Measurements from ENCODE around the gene B3GNT4. TPM values are rescaled to one million over a fixed set of nuclear protein-coding genes. Genes with fewer than 3 reads are reported as not detected.

B3GNT4 gene
- total and polyA plus RNA-seq, 8 donors, result 0.58 to 0.81 (median 0.62) TPM; not detected in 4

DNA sequence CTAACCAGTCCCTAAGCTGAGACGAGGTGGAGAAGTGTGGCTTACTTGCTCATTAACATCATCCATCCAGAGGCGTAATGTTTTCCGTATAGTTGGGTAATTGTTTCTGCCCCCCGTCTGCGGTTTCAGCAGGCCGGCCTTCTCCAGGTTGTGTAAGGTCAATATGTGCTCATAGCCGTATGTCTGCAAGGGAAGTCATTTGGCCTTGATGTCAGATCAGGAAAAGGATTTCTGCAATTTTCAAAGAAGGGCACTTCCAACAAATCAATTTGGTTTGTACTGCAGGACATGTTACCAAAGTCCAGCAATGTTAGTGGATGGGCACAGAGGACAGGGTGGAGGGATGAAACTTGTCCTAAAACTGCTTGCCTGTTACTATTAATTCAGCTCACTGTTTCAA, 32.2 kb downstream of the B3GNT4 start:
- TF ChIP-seq, protein P1, sequence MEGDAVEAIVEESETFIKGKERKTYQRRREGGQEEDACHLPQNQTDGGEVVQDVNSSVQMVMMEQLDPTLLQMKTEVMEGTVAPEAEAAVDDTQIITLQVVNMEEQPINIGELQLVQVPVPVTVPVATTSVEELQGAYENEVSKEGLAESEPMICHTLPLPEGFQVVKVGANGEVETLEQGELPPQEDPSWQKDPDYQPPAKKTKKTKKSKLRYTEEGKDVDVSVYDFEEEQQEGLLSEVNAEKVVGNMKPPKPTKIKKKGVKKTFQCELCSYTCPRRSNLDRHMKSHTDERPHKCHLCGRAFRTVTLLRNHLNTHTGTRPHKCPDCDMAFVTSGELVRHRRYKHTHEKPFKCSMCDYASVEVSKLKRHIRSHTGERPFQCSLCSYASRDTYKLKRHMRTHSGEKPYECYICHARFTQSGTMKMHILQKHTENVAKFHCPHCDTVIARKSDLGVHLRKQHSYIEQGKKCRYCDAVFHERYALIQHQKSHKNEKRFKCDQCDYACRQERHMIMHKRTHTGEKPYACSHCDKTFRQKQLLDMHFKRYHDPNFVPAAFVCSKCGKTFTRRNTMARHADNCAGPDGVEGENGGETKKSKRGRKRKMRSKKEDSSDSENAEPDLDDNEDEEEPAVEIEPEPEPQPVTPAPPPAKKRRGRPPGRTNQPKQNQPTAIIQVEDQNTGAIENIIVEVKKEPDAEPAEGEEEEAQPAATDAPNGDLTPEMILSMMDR (IDR thresholded peaks at IDR 0.05), result no peak
- TF ChIP-seq POLR2A (IDR thresholded peaks at IDR 0.05), result no peak
- no peak for TF ChIP-seq EP300 (IDR thresholded peaks at IDR 0.05)
- no peak for TF ChIP-seq POLR2AphosphoS5 (IDR thresholded peaks at IDR 0.05)
- Histone ChIP-seq H3K4me3 (no peak overlapping the region), H3K36me3 (peaks cover 51 to 97% (median 92%) of the 10 kb centered on the region in 4 donors), H3K9me3 (no peaks in the 10 kb centered on the region), H3K4me1 (no peaks in the 10 kb centered on the region), H3K27me3 (no peaks in the 10 kb centered on the region), H3K27ac (no peak overlapping the region)
- intact Hi-C loops (cut with DNase I; ENCODE audit: low total_unique reads), result no loop called here
- DNase-seq, result no peak
- 79 to 92% (median 88%) methylated on average over 7 of the region's 7 CpGs for WGBS, 5 donors

DNA sequence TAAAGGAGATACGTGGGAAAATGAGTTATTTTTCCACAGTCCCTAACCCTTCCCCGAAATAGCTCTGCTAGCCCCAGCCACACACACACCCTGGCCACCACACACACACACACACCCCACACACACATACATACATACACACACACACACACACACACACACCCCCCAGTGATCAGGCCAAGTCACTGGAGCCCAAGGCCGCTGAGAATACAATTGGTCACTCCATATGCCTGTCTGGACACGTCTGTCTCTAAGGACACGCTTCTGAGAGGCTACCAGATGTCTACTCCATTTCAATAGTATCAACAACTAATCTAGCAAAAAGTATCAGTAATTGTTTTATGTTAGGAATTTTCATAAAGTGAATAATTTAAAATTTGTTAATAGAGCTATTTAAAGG, 35.4 kb downstream of the B3GNT4 start:
- Histone ChIP-seq H3K27ac (no peak overlapping the region), H3K27me3 (no peaks in the 10 kb centered on the region), H3K4me1 (no peaks in the 10 kb centered on the region), H3K4me3 (no peak overlapping the region), H3K36me3 (peaks cover 26 to 97% (median 92%) of the 10 kb centered on the region in 4 donors), H3K9me3 (no peaks in the 10 kb centered on the region)
- WGBS, 5 donors, result 90 to 97% (median 95%) methylated on average over 5 of the region's 5 CpGs
- DNase-seq, result no peak
- intact Hi-C loops (cut with DNase I; ENCODE audit: low total_unique reads), result no loop called here
- no peak for TF ChIP-seq POLR2AphosphoS5 (IDR thresholded peaks at IDR 0.05)
- TF ChIP-seq POLR2A (IDR thresholded peaks at IDR 0.05), result no peak
- TF ChIP-seq, protein P1 (IDR thresholded peaks at IDR 0.05), result no peak
- no peak for TF ChIP-seq EP300 (IDR thresholded peaks at IDR 0.05)

DNA sequence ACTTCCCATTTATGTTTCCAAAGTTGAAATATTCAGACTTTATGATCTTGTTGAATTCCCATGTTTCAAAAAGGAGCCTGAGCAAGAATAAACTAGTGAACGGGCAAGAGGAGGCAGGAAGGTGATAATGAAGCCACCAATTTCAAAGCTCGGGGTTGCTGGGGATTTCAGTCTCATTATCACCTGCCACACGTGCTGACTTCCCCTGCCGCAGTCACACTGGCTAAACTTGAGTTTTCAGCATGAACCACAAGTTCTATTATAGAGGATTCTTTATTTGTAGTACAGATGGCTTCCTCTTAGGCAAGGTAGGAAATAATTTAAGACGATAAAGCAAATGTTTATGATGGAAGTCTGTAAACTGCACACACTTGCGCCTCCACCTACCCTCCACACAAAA, 40.5 kb downstream of the B3GNT4 start:
- WGBS, 5 donors, result 74 to 83% (median 78%) methylated on average over 6 of the region's 6 CpGs
- Histone ChIP-seq H3K9me3 (no peaks in the 10 kb centered on the region), H3K4me1 (no peaks in the 10 kb centered on the region), H3K27ac (no peak overlapping the region), H3K27me3 (no peaks in the 10 kb centered on the region), H3K36me3 (peaks cover 10 to 87% (median 77%) of the 10 kb centered on the region in 4 donors), H3K4me3 (no peak overlapping the region)
- no peak for DNase-seq
- intact Hi-C loops (cut with DNase I; ENCODE audit: low total_unique reads), result no loop called here
- TF ChIP-seq POLR2AphosphoS5 (IDR thresholded peaks at IDR 0.05) (no peak), POLR2A (IDR thresholded peaks at IDR 0.05) (no peak), EP300 (IDR thresholded peaks at IDR 0.05) (no peak)
- TF ChIP-seq, protein P1 (IDR thresholded peaks at IDR 0.05), result no peak

DNA sequence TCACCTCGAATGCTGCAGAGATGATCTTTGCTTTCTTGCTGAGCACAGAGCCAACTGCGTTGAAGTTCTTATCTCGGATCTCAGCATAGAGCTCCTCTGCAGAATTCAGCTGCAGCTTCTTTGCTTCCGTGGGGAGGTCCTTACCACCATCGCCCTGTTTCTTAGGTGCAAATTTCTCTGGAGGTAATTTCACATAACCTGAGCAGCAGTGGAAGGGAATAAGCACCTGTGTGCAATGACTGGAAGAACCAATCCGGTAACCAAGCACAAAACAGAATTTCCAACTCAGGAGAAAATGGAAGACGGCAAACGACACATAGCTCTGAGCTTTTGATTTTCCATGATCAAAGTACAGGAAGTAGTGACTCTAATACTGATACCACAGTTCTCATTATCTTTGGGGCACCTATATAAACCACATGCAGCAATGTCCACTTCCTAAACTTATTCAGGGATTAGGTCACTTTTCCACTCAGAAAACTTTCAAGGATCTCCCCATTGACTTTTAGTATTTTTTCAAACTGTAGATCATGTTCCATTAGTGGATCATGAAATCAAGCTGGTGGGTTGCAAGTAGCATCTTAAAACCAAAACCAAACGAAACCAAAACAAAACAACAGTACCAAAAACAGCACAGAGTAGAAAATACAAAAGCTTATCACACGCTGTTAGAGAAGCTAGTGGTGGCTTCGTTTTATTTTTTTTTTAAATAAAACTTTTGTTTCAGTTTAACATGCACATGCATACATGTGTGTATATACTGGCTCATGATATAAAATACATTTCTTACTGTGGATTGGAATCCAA, 41.3 kb downstream of the B3GNT4 start:
- Histone ChIP-seq H3K4me3 (no peak overlapping the region), H3K4me1 (no peaks in the 10 kb centered on the region), H3K27me3 (no peaks in the 10 kb centered on the region), H3K9me3 (no peaks in the 10 kb centered on the region), H3K36me3 (peaks cover 18 to 87% (median 79%) of the 10 kb centered on the region in 4 donors), H3K27ac (peak overlapping the region in 2 of 5 donors; percentile 2 to 14)
- intact Hi-C loops (cut with DNase I; ENCODE audit: low total_unique reads), result no loop called here
- 71 to 85% (median 76%) methylated on average over 11 of the region's 11 CpGs for WGBS, 5 donors
- TF ChIP-seq POLR2AphosphoS5 (IDR thresholded peaks at IDR 0.05), result no peak
- TF ChIP-seq POLR2A (IDR thresholded peaks at IDR 0.05), result no peak
- TF ChIP-seq, protein P1 (IDR thresholded peaks at IDR 0.05), result no peak
- no peak for TF ChIP-seq EP300 (IDR thresholded peaks at IDR 0.05)
- DNase-seq, result no peak

Data from stomach (tissue), 9 donors.